Measurements from ENCODE around the gene ID3.
A peak's percentile ranks its signal among the peaks of the same experiment; 100 is the strongest.

The ID3 gene

DNA sequence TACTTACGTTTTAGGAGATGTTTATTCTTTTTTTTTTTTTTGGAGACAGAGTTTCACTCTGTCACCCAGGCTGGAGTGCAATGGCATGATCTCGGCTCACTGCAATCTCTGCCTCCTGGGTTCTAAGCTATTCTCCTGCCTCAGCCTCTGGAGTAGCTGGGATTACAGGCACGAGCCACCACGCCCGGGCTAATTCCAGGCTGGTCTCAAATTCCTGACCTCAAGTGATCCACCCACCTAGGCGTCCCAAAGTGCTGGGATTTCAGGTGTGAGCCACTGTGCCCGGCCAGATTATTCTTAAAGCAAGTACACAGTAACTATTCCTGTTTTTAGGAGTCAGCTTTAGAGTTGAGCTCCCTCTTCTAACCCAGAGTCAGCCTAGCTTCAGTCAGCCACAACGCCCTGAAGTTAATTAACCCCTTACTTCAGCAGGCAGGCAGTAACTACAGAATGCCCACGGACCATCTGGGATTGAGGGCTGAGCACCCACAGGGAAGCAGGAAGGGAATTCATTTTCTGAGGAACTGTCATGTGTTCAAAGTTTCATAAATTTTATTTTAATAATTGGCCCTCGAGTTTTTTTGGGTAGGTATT lies 5.3 kb upstream of the ID3 start:
- TF ChIP-seq, protein P1, sequence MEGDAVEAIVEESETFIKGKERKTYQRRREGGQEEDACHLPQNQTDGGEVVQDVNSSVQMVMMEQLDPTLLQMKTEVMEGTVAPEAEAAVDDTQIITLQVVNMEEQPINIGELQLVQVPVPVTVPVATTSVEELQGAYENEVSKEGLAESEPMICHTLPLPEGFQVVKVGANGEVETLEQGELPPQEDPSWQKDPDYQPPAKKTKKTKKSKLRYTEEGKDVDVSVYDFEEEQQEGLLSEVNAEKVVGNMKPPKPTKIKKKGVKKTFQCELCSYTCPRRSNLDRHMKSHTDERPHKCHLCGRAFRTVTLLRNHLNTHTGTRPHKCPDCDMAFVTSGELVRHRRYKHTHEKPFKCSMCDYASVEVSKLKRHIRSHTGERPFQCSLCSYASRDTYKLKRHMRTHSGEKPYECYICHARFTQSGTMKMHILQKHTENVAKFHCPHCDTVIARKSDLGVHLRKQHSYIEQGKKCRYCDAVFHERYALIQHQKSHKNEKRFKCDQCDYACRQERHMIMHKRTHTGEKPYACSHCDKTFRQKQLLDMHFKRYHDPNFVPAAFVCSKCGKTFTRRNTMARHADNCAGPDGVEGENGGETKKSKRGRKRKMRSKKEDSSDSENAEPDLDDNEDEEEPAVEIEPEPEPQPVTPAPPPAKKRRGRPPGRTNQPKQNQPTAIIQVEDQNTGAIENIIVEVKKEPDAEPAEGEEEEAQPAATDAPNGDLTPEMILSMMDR (IDR thresholded peaks at IDR 0.05; ENCODE audit: extremely low read depth, insufficient read depth, missing control alignments), result no peak
- in situ Hi-C loops (cut with MboI; ENCODE audit: low pct_unique_long_range_greater_than_20kb, low sequenced_read_pairs, unreplicated experiment), result no loop called here
- DNase-seq (ENCODE audit: low spot score), result no peak

- in situ Hi-C loops (cut with MboI; ENCODE audit: low pct_unique_long_range_greater_than_20kb, low sequenced_read_pairs, unreplicated experiment), result no loop called here
- TF ChIP-seq, protein P1 (IDR thresholded peaks at IDR 0.05; ENCODE audit: extremely low read depth, insufficient read depth, missing control alignments), result no peak
- DNase-seq (ENCODE audit: low spot score), result no peak
Measured at GRCh38 chr1:23563755-23564374, 4.6 kb upstream of the ID3 start.

GRCh38 chr1:23563003-23563402 lies 3.7 kb upstream of the ID3 start:
- DNase-seq (ENCODE audit: low spot score), result no peak
- TF ChIP-seq, protein P1 (IDR thresholded peaks at IDR 0.05; ENCODE audit: extremely low read depth, insufficient read depth, missing control alignments), result no peak
- in situ Hi-C loops (cut with MboI; ENCODE audit: low pct_unique_long_range_greater_than_20kb, low sequenced_read_pairs, unreplicated experiment), result no loop called here

- in situ Hi-C loops (cut with MboI; ENCODE audit: low pct_unique_long_range_greater_than_20kb, low sequenced_read_pairs, unreplicated experiment), result no loop called here
Measured at GRCh38 chr1:23562137-23562876, 3.0 kb upstream of the ID3 start.

DNA sequence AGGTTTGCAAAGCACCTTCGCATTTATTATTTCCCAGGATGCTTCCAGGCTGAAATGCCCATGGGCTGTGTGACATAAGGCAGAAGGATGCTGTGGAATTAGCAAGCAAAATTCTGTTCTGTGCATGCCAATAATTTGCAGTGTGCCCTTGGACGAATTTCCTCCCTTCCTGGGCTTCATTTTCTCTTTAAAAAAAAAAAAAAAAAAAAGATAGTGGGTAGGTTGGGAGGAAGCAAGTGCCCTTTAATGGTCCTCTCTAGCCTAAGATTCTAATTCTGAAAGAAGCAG lies 2.5 kb upstream of the ID3 start:
- TF ChIP-seq, protein P1 (IDR thresholded peaks at IDR 0.05; ENCODE audit: extremely low read depth, insufficient read depth, missing control alignments), result no peak
- in situ Hi-C loops (cut with MboI; ENCODE audit: low pct_unique_long_range_greater_than_20kb, low sequenced_read_pairs, unreplicated experiment), result no loop called here
- no peak for DNase-seq (ENCODE audit: low spot score)

More at GRCh38 chr1:23562137-23562876, 3.0 kb upstream of the ID3 start:
- TF ChIP-seq, protein P1 (IDR thresholded peaks at IDR 0.05; ENCODE audit: extremely low read depth, insufficient read depth, missing control alignments), result no peak
- peak; percentile 82 for DNase-seq (ENCODE audit: low spot score)

GRCh38 chr1:23561076-23561812 lies 1.9 kb upstream of the ID3 start:
- DNase-seq (ENCODE audit: low spot score), result no peak
- in situ Hi-C loops (cut with MboI; ENCODE audit: low pct_unique_long_range_greater_than_20kb, low sequenced_read_pairs, unreplicated experiment), result no loop called here
- TF ChIP-seq, protein P1 (IDR thresholded peaks at IDR 0.05; ENCODE audit: extremely low read depth, insufficient read depth, missing control alignments), result no peak

All from GM13977 (cell line).